Tibial artery (tissue), 4 donors: ENCODE measurements around the gene MAGEA9.
A peak's percentile ranks its signal among the peaks of the same experiment; 100 is the strongest.
"Not testable (repeated sequence)": the region's sequence is repeated elsewhere in the genome, so short reads cannot be mapped to it uniquely, and the experiment has no call there.

ENCODE experiments used
- DNase-seq, 2 donors: peaks; one replicate each; pipeline ENCODE4 v3.0.0-alpha.2; 2019
- H3K27ac ChIP-seq, 2 donors: fragments of 200-600 bp; sonication (generic) in 1 of 2; 1 replicate in 1 of 2; 2 replicates in 1 of 2; pipeline ENCODE4 v1.5.1; 2018 to 2019; ENCODE audit warnings: mild to moderate bottlenecking in 1 of 2
- H3K27me3 ChIP-seq, 2 donors: fragments of 200-600 bp; sonication (generic) in 1 of 2; one replicate each; pipeline versions ENCODE4 v1.5.1 to v1.6.0; 2016 to 2019
- H3K36me3 ChIP-seq, 3 donors: fragments of 200-600 bp; sonication (generic) in 2 of 3; one replicate each; pipeline ENCODE4 v1.5.1; 2016 to 2019; ENCODE audit warnings: mild to moderate bottlenecking in 2 of 3
- H3K4me1 ChIP-seq, 4 donors: fragments of 200-600 bp; sonication (generic) in 2 of 4; 1 replicate in 3 of 4; 2 replicates in 1 of 4; pipeline ENCODE4 v1.5.1; 2016 to 2019
- H3K4me3 ChIP-seq, 2 donors: fragments of 200-600 bp; sonication (generic) in 1 of 2; 1 replicate in 1 of 2; 2 replicates in 1 of 2; pipeline ENCODE4 v1.5.1; 2018 to 2019; ENCODE audit warnings: mild to moderate bottlenecking in 2 of 2
- H3K9me3 ChIP-seq, 3 donors: fragments of 200-600 bp; sonication (generic) in 1 of 3; one replicate each; pipeline ENCODE4 v1.5.1; 2016 to 2019
- intact Hi-C: fragments of 100-400 bp; cut with DNase I; formaldehyde crosslinking; loops from one replicate; pipeline ENCODE4 v1.15.0; 2023; ENCODE audit warnings: low total_unique reads
- TF ChIP-seq, protein P1 (sequence below), 2 experiments: fragments of 200-600 bp in 1 of 2; fragments of 450-650 bp in 1 of 2; IDR thresholded peaks; one replicate each; pipeline ENCODE4 v1.5.1; 2017 to 2019; ENCODE audit warnings: antibody characterized with exemption in 2 of 2, mild to moderate bottlenecking in 1 of 2, moderate library complexity in 1 of 2

Gene MAGEA9

DNA sequence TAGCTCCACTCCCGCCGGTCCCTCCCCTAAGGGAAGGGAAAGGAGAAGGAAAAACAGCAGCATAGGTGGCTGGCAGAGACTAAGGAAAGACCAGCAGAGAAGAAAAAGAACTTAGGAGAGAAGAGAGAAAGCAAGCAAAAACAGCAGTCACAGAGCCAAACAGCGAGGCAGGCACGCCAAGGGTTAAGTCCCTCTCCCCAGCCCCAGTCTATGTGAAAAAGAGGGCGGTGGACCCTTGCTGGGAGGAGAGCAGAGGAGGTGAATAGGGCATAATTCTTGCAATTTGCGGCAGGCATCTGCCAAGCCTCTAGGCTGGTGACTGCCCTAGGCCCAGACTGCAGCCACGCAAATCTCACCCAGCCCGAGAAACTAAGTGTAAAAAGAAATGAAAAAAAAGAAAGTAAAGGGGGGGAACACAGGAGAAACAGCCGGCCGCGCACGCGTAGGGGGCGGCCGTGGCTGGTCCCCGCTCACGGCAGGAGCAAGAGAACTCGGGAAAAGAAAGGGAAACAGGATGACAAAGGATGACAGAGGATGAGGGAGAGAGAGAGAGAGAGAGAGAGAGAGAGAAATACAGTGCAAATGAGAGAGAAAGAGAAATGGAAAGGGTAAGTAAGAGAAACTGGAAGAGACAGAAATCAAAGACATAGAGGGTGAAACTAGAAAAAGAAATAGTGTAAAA is 48.6 kb downstream of the MAGEA9 start:
- DNase-seq = no peak
- H3K27ac ChIP-seq = peak overlapping the region in 1 of 2 donors; percentile 43

DNA sequence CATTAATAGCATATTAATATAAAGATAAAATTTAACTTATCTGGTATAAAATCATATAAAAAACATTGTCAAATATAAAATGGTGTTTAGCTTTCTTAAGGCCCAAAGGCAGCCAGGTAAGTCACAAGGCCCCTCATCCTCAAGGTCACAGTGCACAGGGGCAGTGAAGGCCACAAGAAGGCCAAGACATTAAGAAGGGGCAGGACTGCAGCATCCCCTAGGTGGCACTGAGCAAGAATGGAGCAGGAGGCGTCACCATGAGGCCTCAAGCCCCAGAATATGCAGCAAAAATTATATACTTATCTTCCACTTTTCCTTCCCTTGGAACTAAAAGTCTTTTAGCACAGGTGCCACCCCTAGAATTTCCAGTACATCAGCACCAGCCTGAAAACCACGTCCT is 49.7 kb downstream of the MAGEA9 start:
- Histone ChIP-seq H3K9me3 (no peaks in the 10 kb centered on the region), H3K4me3 (no peak overlapping the region), H3K27me3 (no peaks in the 10 kb centered on the region), H3K36me3 (no peaks in the 10 kb centered on the region), H3K27ac (no peak overlapping the region), H3K4me1 (peaks cover 0 to 4% (median 0%) of the 10 kb centered on the region in 4 donors)
- TF ChIP-seq, protein P1, sequence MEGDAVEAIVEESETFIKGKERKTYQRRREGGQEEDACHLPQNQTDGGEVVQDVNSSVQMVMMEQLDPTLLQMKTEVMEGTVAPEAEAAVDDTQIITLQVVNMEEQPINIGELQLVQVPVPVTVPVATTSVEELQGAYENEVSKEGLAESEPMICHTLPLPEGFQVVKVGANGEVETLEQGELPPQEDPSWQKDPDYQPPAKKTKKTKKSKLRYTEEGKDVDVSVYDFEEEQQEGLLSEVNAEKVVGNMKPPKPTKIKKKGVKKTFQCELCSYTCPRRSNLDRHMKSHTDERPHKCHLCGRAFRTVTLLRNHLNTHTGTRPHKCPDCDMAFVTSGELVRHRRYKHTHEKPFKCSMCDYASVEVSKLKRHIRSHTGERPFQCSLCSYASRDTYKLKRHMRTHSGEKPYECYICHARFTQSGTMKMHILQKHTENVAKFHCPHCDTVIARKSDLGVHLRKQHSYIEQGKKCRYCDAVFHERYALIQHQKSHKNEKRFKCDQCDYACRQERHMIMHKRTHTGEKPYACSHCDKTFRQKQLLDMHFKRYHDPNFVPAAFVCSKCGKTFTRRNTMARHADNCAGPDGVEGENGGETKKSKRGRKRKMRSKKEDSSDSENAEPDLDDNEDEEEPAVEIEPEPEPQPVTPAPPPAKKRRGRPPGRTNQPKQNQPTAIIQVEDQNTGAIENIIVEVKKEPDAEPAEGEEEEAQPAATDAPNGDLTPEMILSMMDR (IDR thresholded peaks at IDR 0.05) = no peak
- DNase-seq = no peak
- intact Hi-C loops = no loop called here

More for the DNA sequence above, 48.6 kb downstream of the MAGEA9 start:
- peaks cover 0 to 4% (median 0%) of the 10 kb centered on the region in 4 donors for H3K4me1 ChIP-seq
- no peaks in the 10 kb centered on the region for H3K36me3 ChIP-seq
- no peaks in the 10 kb centered on the region for H3K27me3 ChIP-seq
- H3K9me3 ChIP-seq = no peaks in the 10 kb centered on the region
- intact Hi-C loops = no loop called here
- H3K4me3 ChIP-seq = peak overlapping the region; percentile 34 to 41
- TF ChIP-seq, protein P1 (IDR thresholded peaks at IDR 0.05) = no peak

DNA sequence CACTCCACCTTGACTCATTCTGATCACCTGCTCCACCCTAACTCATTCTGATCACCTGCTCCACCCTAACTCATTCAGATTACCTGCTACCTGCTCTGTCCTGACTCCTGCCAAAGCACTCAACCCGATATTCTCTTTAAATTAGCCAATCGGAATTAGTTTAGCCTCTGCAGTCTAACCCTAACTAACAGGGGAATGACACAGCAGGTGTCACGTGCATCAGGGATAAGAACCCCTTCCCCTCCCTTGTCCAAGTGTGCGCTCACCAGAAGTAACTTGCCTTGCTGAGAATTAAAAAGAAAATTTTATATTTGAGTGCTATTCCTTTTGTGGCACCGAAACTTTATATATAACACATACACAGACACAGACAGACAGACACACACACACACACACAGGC is 55.0 kb downstream of the MAGEA9 start:
- H3K4me3 ChIP-seq, H3K36me3 ChIP-seq, H3K9me3 ChIP-seq, H3K27ac ChIP-seq, H3K27me3 ChIP-seq, intact Hi-C loops, DNase-seq, H3K4me1 ChIP-seq: not testable (repeated sequence)

DNA sequence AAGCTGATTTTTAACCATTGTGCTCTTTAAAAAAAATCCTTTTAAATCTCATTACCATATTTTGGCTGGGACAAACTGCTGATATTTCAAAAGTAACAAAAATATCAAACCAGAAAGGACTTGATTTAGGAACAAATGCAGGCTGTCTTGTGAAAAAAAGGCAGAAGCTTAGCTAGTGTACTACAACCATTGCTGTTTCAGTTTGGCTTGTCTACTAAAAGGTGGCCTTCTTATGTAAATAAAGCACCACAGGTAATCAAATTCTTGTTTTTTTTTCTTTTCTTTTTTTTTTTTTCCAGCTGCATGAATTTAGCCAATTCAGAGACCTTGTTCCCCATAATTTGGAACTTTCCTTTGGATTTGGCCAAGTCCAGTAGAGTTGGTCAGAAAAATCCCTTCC is 55.4 kb downstream of the MAGEA9 start:
- TF ChIP-seq, protein P1 (IDR thresholded peaks at IDR 0.05) = no peak
- Histone ChIP-seq H3K4me1 (no peaks in the 10 kb centered on the region), H3K4me3 (no peak overlapping the region), H3K9me3 (no peaks in the 10 kb centered on the region), H3K36me3 (no peaks in the 10 kb centered on the region), H3K27me3 (no peaks in the 10 kb centered on the region), H3K27ac (no peak overlapping the region)
- DNase-seq = no peak
- intact Hi-C loops = no loop called here
